ENCODE data around the gene ZZZ3.
"Not testable (repeated sequence)": the region's sequence is repeated elsewhere in the genome, so short reads cannot be mapped to it uniquely, and the experiment has no call there.

The ZZZ3 gene

DNA sequence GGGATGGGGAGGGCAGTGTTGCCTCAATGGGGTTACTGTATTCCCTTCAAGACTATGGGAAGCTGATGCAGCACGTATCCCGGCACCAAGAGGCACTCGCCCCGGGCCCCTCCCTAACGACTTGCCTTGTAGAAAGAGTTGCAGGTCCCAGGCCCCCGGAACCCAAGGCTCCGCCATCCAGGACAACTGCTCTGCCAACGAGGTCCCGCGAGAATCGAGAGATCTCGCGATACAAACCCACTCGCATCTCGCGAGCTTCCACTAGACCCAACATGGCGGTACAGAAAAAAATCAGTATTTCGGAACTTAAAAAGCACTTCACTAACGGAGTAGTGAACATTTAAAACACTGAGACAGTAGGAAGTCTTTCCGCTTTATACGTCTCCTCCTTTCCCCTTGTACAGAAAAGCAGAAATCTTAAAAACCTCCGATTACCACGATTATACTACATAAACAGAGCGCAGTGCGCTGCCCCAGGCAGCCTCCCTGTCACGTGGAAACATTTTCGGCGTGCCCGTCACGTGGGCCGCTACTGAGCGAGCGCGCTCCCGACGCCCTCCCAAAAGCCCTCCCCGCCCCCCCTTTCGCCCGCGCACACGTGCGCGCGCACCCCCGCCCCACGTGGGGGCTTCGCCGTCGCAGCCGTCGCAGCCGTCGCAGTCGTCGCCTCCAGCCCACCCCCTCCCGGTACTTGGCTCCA, at the start of gene ZZZ3:
TSS of gene ZZZ3 (minus strand) at position 199 of the 700 bp plus-strand sequence. CDS start 49,304 bp downstream, outside the sequence.
- Histone ChIP-seq H3K36me3 (ENCODE audit: insufficient read depth, low read length) (no peaks in the 10 kb centered on the region), H3K27ac (ENCODE audit: low read depth, low read length) (peak within 1 kb of the TSS; percentile 80), H3K27me3 (ENCODE audit: control insufficient read depth in 1 of 2, insufficient read depth in 2 of 2, low read length in 2 of 2) (no peaks in the 10 kb centered on the region), H3K9ac (ENCODE audit: low read length) (peak within 1 kb of the TSS; percentile 81), H3K4me1 (ENCODE audit: insufficient read depth, low read length) (peaks cover 18% of the 10 kb centered on the region), H3K4me3 (ENCODE audit: low read depth in 1 of 2, low read length in 2 of 2) (peak within 1 kb of the TSS; percentile 88 to 91), H3K9me3 (ENCODE audit: low read length) (no peaks in the 10 kb centered on the region)

- Histone ChIP-seq H3K27me3 (ENCODE audit: control insufficient read depth in 1 of 2, insufficient read depth in 2 of 2, low read length in 2 of 2) (no peaks in the 10 kb centered on the region), H3K36me3 (ENCODE audit: insufficient read depth, low read length) (peaks cover 27% of the 10 kb centered on the region)
Measured at GRCh38 chr1:77732090-77732489, 49.6 kb upstream of the ZZZ3 start.

DNA sequence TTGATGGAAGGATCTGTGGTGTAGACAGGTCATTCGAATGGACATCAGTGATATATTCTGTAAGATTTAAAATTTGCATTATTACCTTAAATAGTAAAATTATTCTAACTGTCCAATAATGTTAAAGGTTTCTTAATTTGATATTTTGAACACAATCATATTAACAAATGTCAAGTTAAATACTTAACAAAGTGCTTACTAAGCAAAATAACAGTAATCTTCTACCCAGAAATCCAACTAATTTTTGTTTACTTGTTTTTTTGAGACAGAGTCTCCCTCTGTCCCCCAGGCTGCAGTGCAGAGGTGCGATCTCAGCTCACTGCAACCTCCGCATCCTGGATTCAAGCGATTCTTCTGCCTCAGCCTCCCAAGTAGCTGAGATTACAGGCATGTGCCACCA, 43.2 kb upstream of the ZZZ3 start:
- H3K36me3 ChIP-seq (ENCODE audit: insufficient read depth, low read length) = peaks cover 72% of the 10 kb centered on the region
- no peaks in the 10 kb centered on the region for H3K27me3 ChIP-seq (ENCODE audit: control insufficient read depth in 1 of 2, insufficient read depth in 2 of 2, low read length in 2 of 2)
- H3K9ac ChIP-seq (ENCODE audit: low read length) = no peak overlapping the region
- no peak overlapping the region for H3K27ac ChIP-seq (ENCODE audit: low read depth, low read length)
- H3K4me3 ChIP-seq (ENCODE audit: low read depth in 1 of 2, low read length in 2 of 2) = no peak overlapping the region
- no peaks in the 10 kb centered on the region for H3K4me1 ChIP-seq (ENCODE audit: insufficient read depth, low read length)
- H3K9me3 ChIP-seq (ENCODE audit: low read length) = no peaks in the 10 kb centered on the region

More at GRCh38 chr1:77732090-77732489, 49.6 kb upstream of the ZZZ3 start:
- no peaks in the 10 kb centered on the region for H3K9me3 ChIP-seq (ENCODE audit: low read length)
- no peak overlapping the region for H3K27ac ChIP-seq (ENCODE audit: low read depth, low read length)
- no peak overlapping the region for H3K9ac ChIP-seq (ENCODE audit: low read length)
- no peaks in the 10 kb centered on the region for H3K4me1 ChIP-seq (ENCODE audit: insufficient read depth, low read length)
- H3K4me3 ChIP-seq (ENCODE audit: low read depth in 1 of 2, low read length in 2 of 2) = no peak overlapping the region

DNA sequence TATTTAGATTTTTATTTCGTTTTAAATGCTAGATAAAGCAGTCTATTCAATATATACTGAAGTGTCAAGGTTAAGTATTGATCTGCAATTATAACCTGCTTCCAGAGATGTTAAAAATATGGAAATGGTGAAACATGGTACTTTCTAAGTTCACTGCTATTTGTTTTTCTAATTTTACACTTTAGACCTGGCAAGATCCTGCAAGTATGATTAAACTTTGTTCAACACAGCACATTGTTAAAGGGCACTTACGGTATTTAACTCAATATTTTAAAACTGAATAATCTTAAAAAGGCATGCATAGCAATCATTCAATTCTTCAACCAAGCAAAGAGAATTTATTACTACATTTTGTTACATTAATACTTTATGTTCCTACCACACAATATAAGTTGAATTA, 35.7 kb upstream of the ZZZ3 start:
- no peak overlapping the region for H3K27ac ChIP-seq (ENCODE audit: low read depth, low read length)
- H3K4me1 ChIP-seq (ENCODE audit: insufficient read depth, low read length) = no peaks in the 10 kb centered on the region
- no peak overlapping the region for H3K9ac ChIP-seq (ENCODE audit: low read length)
- H3K4me3 ChIP-seq (ENCODE audit: low read depth in 1 of 2, low read length in 2 of 2) = no peak overlapping the region
- H3K27me3 ChIP-seq (ENCODE audit: control insufficient read depth in 1 of 2, insufficient read depth in 2 of 2, low read length in 2 of 2) = no peaks in the 10 kb centered on the region
- H3K36me3 ChIP-seq (ENCODE audit: insufficient read depth, low read length) = peaks cover 50% of the 10 kb centered on the region
- H3K9me3 ChIP-seq (ENCODE audit: low read length) = no peaks in the 10 kb centered on the region

DNA sequence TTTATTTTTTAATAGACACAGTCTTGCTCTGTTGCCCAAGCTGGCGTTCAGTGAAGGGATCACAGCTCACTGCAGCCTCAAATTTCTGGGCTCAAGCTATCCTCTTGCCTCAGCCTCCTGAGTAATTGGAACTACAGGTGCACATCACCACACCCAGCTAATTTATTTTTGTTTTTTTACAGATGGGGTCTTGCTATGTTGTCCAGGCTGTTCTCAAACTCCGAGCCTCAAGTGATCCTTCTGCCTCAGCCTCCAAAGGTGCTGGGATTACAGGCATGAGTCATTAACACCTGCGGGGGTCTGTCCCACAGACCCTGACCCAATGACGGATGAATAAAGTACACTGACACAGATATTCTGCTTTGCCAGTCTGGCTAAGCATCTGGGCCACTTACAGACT, 33.6 kb upstream of the ZZZ3 start:
- Histone ChIP-seq H3K4me1 (ENCODE audit: insufficient read depth, low read length) (no peaks in the 10 kb centered on the region), H3K4me3 (ENCODE audit: low read depth in 1 of 2, low read length in 2 of 2) (no peak overlapping the region), H3K27ac (ENCODE audit: low read depth, low read length) (no peak overlapping the region), H3K9me3 (ENCODE audit: low read length) (no peaks in the 10 kb centered on the region), H3K36me3 (ENCODE audit: insufficient read depth, low read length) (peaks cover 38% of the 10 kb centered on the region), H3K9ac (ENCODE audit: low read length) (no peak overlapping the region), H3K27me3 (ENCODE audit: control insufficient read depth in 1 of 2, insufficient read depth in 2 of 2, low read length in 2 of 2) (no peaks in the 10 kb centered on the region)

- no peak overlapping the region for H3K9ac ChIP-seq (ENCODE audit: low read length)
- no peak overlapping the region for H3K4me3 ChIP-seq (ENCODE audit: low read depth in 1 of 2, low read length in 2 of 2)
- H3K36me3 ChIP-seq (ENCODE audit: insufficient read depth, low read length) = peaks cover 47% of the 10 kb centered on the region
Measured at GRCh38 chr1:77709727-77710126, 27.3 kb upstream of the ZZZ3 start.

DNA sequence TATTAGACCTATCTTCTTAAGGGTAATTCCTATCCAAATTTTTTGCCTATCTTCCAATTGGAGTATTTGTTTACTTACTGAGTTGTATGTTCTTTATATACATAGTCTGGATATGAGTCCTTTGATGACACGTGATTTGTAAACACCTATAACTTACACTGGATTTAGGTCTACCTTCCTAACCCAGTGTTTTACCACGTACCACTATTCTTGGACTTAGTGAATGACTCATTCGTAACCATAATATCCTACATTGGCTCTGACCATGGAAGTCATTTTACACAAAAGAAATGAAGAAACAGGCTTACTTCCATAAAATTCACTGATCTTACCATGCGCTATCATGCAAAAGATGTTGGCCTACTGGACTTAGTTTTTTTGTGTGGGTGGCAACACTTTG, 23.9 kb upstream of the ZZZ3 start:
- H3K4me3 ChIP-seq (ENCODE audit: low read depth in 1 of 2, low read length in 2 of 2) = no peak overlapping the region
- no peaks in the 10 kb centered on the region for H3K4me1 ChIP-seq (ENCODE audit: insufficient read depth, low read length)
- no peak overlapping the region for H3K27ac ChIP-seq (ENCODE audit: low read depth, low read length)
- H3K36me3 ChIP-seq (ENCODE audit: insufficient read depth, low read length) = peaks cover 29% of the 10 kb centered on the region
- H3K27me3 ChIP-seq (ENCODE audit: control insufficient read depth in 1 of 2, insufficient read depth in 2 of 2, low read length in 2 of 2) = no peaks in the 10 kb centered on the region
- no peak overlapping the region for H3K9ac ChIP-seq (ENCODE audit: low read length)
- H3K9me3 ChIP-seq (ENCODE audit: low read length) = no peaks in the 10 kb centered on the region

More at GRCh38 chr1:77709727-77710126, 27.3 kb upstream of the ZZZ3 start:
- Histone ChIP-seq H3K4me1 (ENCODE audit: insufficient read depth, low read length) (no peaks in the 10 kb centered on the region), H3K27ac (ENCODE audit: low read depth, low read length) (no peak overlapping the region), H3K9me3 (ENCODE audit: low read length) (no peaks in the 10 kb centered on the region), H3K27me3 (ENCODE audit: control insufficient read depth in 1 of 2, insufficient read depth in 2 of 2, low read length in 2 of 2) (no peaks in the 10 kb centered on the region)

GRCh38 chr1:77704736-77705135, 22.3 kb upstream of the ZZZ3 start:
- Histone ChIP-seq H3K27ac (ENCODE audit: low read depth, low read length) (no peak overlapping the region), H3K9ac (ENCODE audit: low read length) (no peak overlapping the region), H3K4me1 (ENCODE audit: insufficient read depth, low read length) (no peaks in the 10 kb centered on the region), H3K36me3 (ENCODE audit: insufficient read depth, low read length) (peaks cover 22% of the 10 kb centered on the region), H3K27me3 (ENCODE audit: control insufficient read depth in 1 of 2, insufficient read depth in 2 of 2, low read length in 2 of 2) (no peaks in the 10 kb centered on the region), H3K9me3 (ENCODE audit: low read length) (no peaks in the 10 kb centered on the region), H3K4me3 (ENCODE audit: low read depth in 1 of 2, low read length in 2 of 2) (no peak overlapping the region)

GRCh38 chr1:77699673-77700072, 17.2 kb upstream of the ZZZ3 start:
- H3K9me3 ChIP-seq (ENCODE audit: low read length); H3K4me3 ChIP-seq (ENCODE audit: low read depth in 1 of 2, low read length in 2 of 2); H3K4me1 ChIP-seq (ENCODE audit: insufficient read depth, low read length); H3K9ac ChIP-seq (ENCODE audit: low read length); H3K27me3 ChIP-seq (ENCODE audit: control insufficient read depth in 1 of 2, insufficient read depth in 2 of 2, low read length in 2 of 2); H3K27ac ChIP-seq (ENCODE audit: low read depth, low read length): not testable (repeated sequence)
- peaks cover 12% of the 10 kb centered on the region for H3K36me3 ChIP-seq (ENCODE audit: insufficient read depth, low read length)

DNA sequence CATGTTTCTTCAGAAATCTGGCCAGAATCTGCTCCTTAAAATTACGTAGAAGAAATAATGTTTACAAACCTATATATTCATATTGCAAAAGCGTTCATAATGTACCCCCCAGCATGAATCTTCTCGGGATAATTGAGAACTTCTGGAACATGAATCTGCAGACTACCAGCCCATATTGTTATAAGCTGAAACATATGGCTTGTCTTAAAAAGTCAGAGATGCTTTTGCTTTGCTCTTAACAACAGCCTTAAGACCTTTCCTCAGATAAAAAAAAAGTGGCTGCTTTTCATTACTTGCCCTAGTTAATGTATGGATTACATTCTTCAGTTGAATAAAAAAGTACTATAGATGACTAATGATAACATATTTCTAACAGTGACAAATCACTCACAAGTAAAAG, 15.0 kb upstream of the ZZZ3 start:
- Histone ChIP-seq H3K9ac (ENCODE audit: low read length) (no peak overlapping the region), H3K27ac (ENCODE audit: low read depth, low read length) (no peak overlapping the region), H3K9me3 (ENCODE audit: low read length) (no peaks in the 10 kb centered on the region), H3K27me3 (ENCODE audit: control insufficient read depth in 1 of 2, insufficient read depth in 2 of 2, low read length in 2 of 2) (no peaks in the 10 kb centered on the region), H3K4me3 (ENCODE audit: low read depth in 1 of 2, low read length in 2 of 2) (no peak overlapping the region), H3K36me3 (ENCODE audit: insufficient read depth, low read length) (peaks cover 12% of the 10 kb centered on the region), H3K4me1 (ENCODE audit: insufficient read depth, low read length) (no peaks in the 10 kb centered on the region)

DNA sequence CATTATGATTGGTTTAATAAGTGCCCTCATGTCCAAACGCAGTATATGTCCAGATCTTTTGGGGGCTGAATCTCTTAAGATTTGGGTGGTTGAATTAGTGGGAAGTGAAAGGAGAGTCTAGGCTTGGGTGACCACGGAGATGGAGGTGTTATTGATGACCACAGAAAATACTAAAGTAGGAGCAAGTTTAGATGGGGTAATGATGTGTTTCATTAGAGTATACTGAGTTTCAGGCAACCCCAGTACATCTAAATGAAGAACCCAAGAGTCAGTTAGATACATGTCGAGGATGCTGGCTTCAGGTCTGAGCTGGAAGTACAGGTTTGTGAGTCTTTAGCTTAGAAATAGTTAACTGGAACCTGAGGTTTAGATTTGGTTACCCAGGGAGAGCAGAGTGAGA, 6.5 kb upstream of the ZZZ3 start:
- Histone ChIP-seq H3K36me3 (ENCODE audit: insufficient read depth, low read length) (no peaks in the 10 kb centered on the region), H3K27me3 (ENCODE audit: control insufficient read depth in 1 of 2, insufficient read depth in 2 of 2, low read length in 2 of 2) (no peaks in the 10 kb centered on the region), H3K9ac (ENCODE audit: low read length) (no peak overlapping the region), H3K9me3 (ENCODE audit: low read length) (no peaks in the 10 kb centered on the region), H3K4me1 (ENCODE audit: insufficient read depth, low read length) (peaks cover 4% of the 10 kb centered on the region), H3K27ac (ENCODE audit: low read depth, low read length) (no peak overlapping the region), H3K4me3 (ENCODE audit: low read depth in 1 of 2, low read length in 2 of 2) (no peak overlapping the region)

DNA sequence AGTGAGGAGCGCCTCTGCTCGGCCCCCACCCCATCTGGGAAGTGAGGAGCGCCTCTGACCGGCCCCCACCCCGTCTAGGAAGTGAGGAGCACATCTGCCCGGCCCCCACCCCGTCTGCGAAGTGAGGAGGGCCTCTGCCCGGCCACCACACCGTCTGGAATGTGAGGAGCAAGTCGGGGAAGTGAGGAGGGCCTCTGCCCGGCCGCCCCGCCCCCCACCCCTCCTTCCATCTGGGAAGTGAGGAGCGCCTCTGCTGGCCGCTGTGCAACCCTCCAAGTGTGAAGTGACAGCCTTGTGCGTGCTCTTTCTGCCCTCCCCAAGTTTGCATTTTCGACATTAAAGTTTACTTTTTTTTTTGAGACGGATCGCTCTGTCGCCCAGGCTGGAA, 5.1 kb upstream of the ZZZ3 start:
- no peaks in the 10 kb centered on the region for H3K36me3 ChIP-seq (ENCODE audit: insufficient read depth, low read length)
- H3K27ac ChIP-seq (ENCODE audit: low read depth, low read length) = no peak overlapping the region
- no peaks in the 10 kb centered on the region for H3K9me3 ChIP-seq (ENCODE audit: low read length)
- no peak overlapping the region for H3K4me3 ChIP-seq (ENCODE audit: low read depth in 1 of 2, low read length in 2 of 2)
- H3K9ac ChIP-seq (ENCODE audit: low read length) = no peak overlapping the region
- H3K4me1 ChIP-seq (ENCODE audit: insufficient read depth, low read length) = peaks cover 7% of the 10 kb centered on the region
- H3K27me3 ChIP-seq (ENCODE audit: control insufficient read depth in 1 of 2, insufficient read depth in 2 of 2, low read length in 2 of 2) = no peaks in the 10 kb centered on the region

Measured in muscle layer of colon (tissue), 2 donors.